ENCODE measurements around the gene ZNF595.
"Not testable (repeated sequence)": the region's sequence is repeated elsewhere in the genome, so short reads cannot be mapped to it uniquely, and the experiment has no call there.

GRCh38 chr4:52804-53479 is at the start of gene ZNF595:
- TF ChIP-seq CTCF (IDR thresholded peaks at IDR 0.05); SP1 (CRISPR knock-in tag; conservative IDR thresholded peaks at IDR 0.05); TEAD4 (CRISPR knock-in tag; IDR thresholded peaks at IDR 0.05); USF2 (CRISPR knock-in tag; IDR thresholded peaks at IDR 0.05); ESRRA (CRISPR knock-in tag; IDR thresholded peaks at IDR 0.05; ENCODE audit: borderline replicate concordance); CDX4 (CRISPR knock-in tag; IDR thresholded peaks at IDR 0.05; ENCODE audit: borderline replicate concordance); ARID4B (CRISPR knock-in tag; IDR thresholded peaks at IDR 0.05; ENCODE audit: borderline replicate concordance): not testable (repeated sequence)
